Kidney (tissue), 14 donors: ENCODE data around the gene IP6K3. TPM values are rescaled to one million over a fixed set of nuclear protein-coding genes. Genes with fewer than 3 reads are reported as not detected.

Experiments
- DNase-seq, 5 donors: peaks; one replicate each; pipeline ENCODE4 v3.0.0-alpha.2; 2013 to 2020
- FAIRE-seq: peaks from 2 replicates; lab custom pipeline; 2012; peaks lifted over from hg19 to GRCh38; lab: Jason Lieb, UNC
- H3K27ac ChIP-seq, 2 donors: one replicate each; pipeline ENCODE4 v1.7.0; 2013; ENCODE audit warnings: low read depth in 2 of 2, low read length in 2 of 2, inconsistent platforms in 1 of 2
- H3K27me3 ChIP-seq: one replicate; pipeline ENCODE4 v1.7.1; 2013; ENCODE audit warnings: low read length, inconsistent platforms; ENCODE audit not compliant: control insufficient read depth, insufficient read depth
- H3K36me3 ChIP-seq, 3 donors: one replicate each; pipeline versions ENCODE4 v1.7.0 to v1.7.1; 2013; ENCODE audit warnings: low read length in 3 of 3, control low read depth in 1 of 3, inconsistent platforms in 1 of 3; ENCODE audit not compliant: insufficient read depth in 3 of 3, control insufficient read depth in 2 of 3
- H3K4me1 ChIP-seq, 3 donors: one replicate each; pipeline versions ENCODE4 v1.7.0 to v1.7.1; 2013; ENCODE audit warnings: low read length in 3 of 3, inconsistent platforms in 1 of 3, low read depth in 1 of 3; ENCODE audit not compliant: control insufficient read depth in 2 of 3, insufficient read depth in 2 of 3
- H3K4me3 ChIP-seq, 3 donors: one replicate each; pipeline versions ENCODE4 v1.7.0 to v1.8.1; 2013; ENCODE audit warnings: low read length in 3 of 3, control low read depth in 1 of 3, inconsistent platforms in 1 of 3
- H3K9ac ChIP-seq, 3 donors: one replicate each; pipeline versions ENCODE4 v1.7.0 to v1.7.1; 2013; ENCODE audit warnings: low read length in 3 of 3, control low read depth in 1 of 3, inconsistent platforms in 1 of 3
- H3K9me3 ChIP-seq, 3 donors: one replicate each; pipeline versions ENCODE4 v1.7.0 to v1.7.1; 2013; ENCODE audit warnings: low read length in 3 of 3, control low read depth in 1 of 3, inconsistent platforms in 1 of 3; ENCODE audit not compliant: control insufficient read depth in 2 of 3, insufficient read depth in 1 of 3
- intact Hi-C: fragments of 100-400 bp; cut with DNase I; formaldehyde crosslinking; loops from one replicate; pipeline ENCODE4 v1.11.1; 2022
- polyA plus RNA-seq: library from polyadenylated mRNA; stranded (reverse); fragments of 350-450 nt; fragmentation: Illumina TruSeq; extraction: RNeasy Lipid Tissue Mini Kit (QIAGEN cat#74804); gene quantifications from one replicate; pipeline ENCODE4 v1.2.3, GENCODE V29; 2014; ENCODE audit warnings: low read depth, low replicate concordance; ENCODE audit not compliant: insufficient read depth
- total RNA-seq: library from RNA; stranded (reverse); fragmentation: NEBNext Ultra II Directional; extraction: Animal tissue kit (Norgen Biotek cat#: 25700); gene quantifications from one replicate; pipeline ENCODE4 v1.2.1, GENCODE V29; 2021
- TF ChIP-seq, protein P1 (sequence below): IDR thresholded peaks from 3 replicates; pipeline ENCODE4 v1.5.1; 2012; ENCODE audit warnings: mild to moderate bottlenecking, moderate library complexity, borderline replicate concordance; ENCODE audit not compliant: insufficient read depth; ENCODE audit errors: extremely low read depth
- donor health status: control.
- donor health status: control.
- donor health status: control.
- donor health status: control.
- donor health status: control.
- donor health status: DM: yes; HTN: yes; CAD: no.
- donor health status: Normal renal cell carcinoma (clear cell type).

IP6K3 gene
- total and polyA plus RNA-seq, 2 donors from 2014 or later = 0.47 to 4.0 TPM

DNA sequence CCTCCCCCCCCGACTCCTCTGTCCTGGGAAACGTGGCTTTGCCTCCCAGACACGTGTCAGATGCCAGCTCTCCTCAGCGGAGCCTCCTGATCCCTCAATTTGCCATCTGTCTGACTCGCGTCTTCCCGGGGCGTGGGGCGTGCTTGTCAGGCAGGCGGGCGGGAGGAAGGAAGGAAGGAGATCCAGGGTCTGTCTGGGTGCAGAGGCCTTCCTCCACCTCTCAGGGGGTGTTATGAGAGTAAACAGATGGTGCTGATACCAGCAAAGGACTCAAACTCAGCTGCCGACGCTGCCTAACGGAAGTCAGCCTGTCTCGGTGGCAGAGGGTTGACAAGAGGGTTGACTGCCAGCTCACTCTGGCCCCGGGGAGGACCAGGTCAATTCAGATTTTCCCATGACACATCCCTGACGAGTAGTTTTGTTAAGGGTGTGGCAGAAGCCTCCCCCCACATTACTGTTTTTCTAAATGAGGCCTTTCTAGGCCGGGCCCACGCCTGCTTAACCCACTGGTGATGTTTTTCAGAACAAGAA, 52.2 kb downstream of the IP6K3 start:
- Histone ChIP-seq H3K4me3 (no peak overlapping the region), H3K27ac (no peak overlapping the region), H3K27me3 (no peaks in the 10 kb centered on the region), H3K36me3 (peaks cover 0 to 12% (median 9%) of the 10 kb centered on the region in 3 donors), H3K4me1 (peaks cover 0 to 17% (median 6%) of the 10 kb centered on the region in 3 donors), H3K9me3 (no peaks in the 10 kb centered on the region), H3K9ac (no peak overlapping the region)
- intact Hi-C loops = loop anchor here (10.0 kb wide), 1 partner anchor 110 kb away; the partner anchor contains the start of gene BAK1
- FAIRE-seq (no peak), DNase-seq (peak; percentile 33 to 77 (median 58))
- TF ChIP-seq, protein P1, sequence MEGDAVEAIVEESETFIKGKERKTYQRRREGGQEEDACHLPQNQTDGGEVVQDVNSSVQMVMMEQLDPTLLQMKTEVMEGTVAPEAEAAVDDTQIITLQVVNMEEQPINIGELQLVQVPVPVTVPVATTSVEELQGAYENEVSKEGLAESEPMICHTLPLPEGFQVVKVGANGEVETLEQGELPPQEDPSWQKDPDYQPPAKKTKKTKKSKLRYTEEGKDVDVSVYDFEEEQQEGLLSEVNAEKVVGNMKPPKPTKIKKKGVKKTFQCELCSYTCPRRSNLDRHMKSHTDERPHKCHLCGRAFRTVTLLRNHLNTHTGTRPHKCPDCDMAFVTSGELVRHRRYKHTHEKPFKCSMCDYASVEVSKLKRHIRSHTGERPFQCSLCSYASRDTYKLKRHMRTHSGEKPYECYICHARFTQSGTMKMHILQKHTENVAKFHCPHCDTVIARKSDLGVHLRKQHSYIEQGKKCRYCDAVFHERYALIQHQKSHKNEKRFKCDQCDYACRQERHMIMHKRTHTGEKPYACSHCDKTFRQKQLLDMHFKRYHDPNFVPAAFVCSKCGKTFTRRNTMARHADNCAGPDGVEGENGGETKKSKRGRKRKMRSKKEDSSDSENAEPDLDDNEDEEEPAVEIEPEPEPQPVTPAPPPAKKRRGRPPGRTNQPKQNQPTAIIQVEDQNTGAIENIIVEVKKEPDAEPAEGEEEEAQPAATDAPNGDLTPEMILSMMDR = no peak

DNA sequence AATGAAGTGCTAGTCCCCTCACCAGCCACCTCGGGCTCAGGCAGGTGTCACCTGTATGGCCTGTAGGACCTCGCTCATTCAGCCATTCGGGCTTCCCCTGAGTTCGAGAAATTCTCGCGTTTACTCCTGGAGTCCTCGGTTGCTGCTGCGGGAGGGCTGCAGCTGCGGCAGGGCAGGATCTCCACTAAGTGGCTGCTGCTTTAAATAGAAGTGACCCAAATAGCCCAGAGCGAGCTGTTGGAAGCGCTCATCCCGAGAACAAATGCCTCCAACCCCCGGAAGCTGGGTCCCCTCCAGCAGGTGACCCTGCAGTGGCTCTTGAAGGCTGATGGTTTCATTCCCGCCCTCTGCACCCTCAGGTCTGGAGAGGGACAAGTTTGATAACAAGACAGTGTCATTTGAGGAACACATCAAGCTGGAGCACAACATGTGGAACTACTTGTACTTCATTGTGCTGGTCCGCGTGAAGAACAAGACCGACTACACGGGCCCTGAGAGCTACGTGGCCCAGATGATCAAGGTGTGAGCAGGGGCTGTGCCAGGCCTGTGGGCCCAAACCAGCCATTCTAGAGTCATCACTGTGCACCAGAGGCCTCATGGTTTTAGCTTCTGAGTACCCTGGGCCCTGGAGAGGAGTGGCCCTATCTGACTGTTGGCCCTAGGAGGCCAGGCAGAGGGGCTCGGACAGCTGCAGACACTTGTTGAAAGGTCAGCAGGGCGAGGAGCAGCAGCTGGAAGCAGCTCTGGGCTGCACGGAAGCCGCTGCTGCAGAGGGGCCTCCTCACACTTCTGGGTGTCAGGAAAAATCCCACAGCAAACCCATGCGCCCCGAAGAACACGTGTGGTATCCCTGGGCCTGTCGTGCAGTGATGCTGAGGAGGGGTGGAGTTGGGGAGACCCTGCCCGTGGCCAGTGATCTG, 53.3 kb downstream of the IP6K3 start:
- H3K4me3 ChIP-seq = no peak overlapping the region
- no peak overlapping the region for H3K9ac ChIP-seq
- intact Hi-C loops = loop anchor here (10.0 kb wide), 1 partner anchor 109 kb away; the partner anchor contains the start of gene BAK1
- DNase-seq = peak in 3 of 5 donors; percentile 24 to 71 (median 38)
- peaks cover 0 to 17% (median 6%) of the 10 kb centered on the region in 3 donors for H3K4me1 ChIP-seq
- TF ChIP-seq, protein P1 = no peak
- no peaks in the 10 kb centered on the region for H3K9me3 ChIP-seq
- no peak for FAIRE-seq
- H3K36me3 ChIP-seq = peaks cover 0 to 12% (median 9%) of the 10 kb centered on the region in 3 donors
- H3K27ac ChIP-seq = no peak overlapping the region
- no peaks in the 10 kb centered on the region for H3K27me3 ChIP-seq

DNA sequence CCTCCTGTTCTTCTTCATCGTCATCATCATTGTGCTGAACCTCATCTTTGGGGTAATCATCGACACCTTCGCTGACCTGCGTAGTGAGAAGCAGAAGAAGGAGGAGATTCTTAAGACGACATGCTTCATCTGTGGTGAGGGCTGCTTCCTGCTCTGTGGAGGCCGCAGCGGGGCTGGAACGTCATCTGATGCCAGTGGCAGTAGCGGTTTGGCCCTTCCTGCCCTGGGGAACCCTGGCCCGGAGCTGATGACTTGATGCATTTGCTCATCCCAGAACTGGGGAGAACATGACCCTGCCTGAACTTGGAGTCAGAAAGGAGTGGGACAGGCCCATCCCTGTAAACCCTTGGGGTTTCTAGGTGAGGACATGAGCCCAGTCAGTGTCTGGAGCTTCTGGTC, 53.9 kb downstream of the IP6K3 start:
- Histone ChIP-seq H3K27me3 (no peaks in the 10 kb centered on the region), H3K36me3 (peaks cover 0 to 9% (median 6%) of the 10 kb centered on the region in 3 donors), H3K4me1 (peaks cover 0 to 14% (median 6%) of the 10 kb centered on the region in 3 donors), H3K9ac (no peak overlapping the region), H3K27ac (no peak overlapping the region), H3K9me3 (no peaks in the 10 kb centered on the region), H3K4me3 (no peak overlapping the region)
- DNase-seq (peak in 1 of 5 donors; percentile 86), FAIRE-seq (no peak)
- intact Hi-C loops = loop anchor here (10.0 kb wide), 1 partner anchor 108 kb away; the partner anchor contains the start of gene BAK1
- TF ChIP-seq, protein P1 = no peak
